K562 (cell line): ENCODE measurements around the gene GZF1.

Experiments
- KLF16 ChIP-seq: IDR thresholded peaks from 2 replicates; pipeline ENCODE4 v1.6.1; 2016; ENCODE audit warnings: antibody characterized with exemption
- NFXL1 ChIP-seq: fragments of 450-650 bp; formaldehyde crosslinking; IDR thresholded peaks from 2 replicates; pipeline ENCODE4 v1.4.0; 2021; ENCODE audit warnings: mild to moderate bottlenecking
- NR2C1 ChIP-seq, 2 experiments: fragments of 450-650 bp; IDR thresholded peaks; 2 replicates each; pipeline ENCODE4 v1.6.1; 2017; ENCODE audit warnings: mild to moderate bottlenecking in 2 of 2, antibody characterized with exemption in 1 of 2, inconsistent platforms in 1 of 2, missing compliant biosample characterization in 1 of 2, missing genetic modification characterization in 1 of 2
- POLR2A ChIP-seq: fragments of 450-650 bp; conservative IDR thresholded peaks from 2 replicates; pipeline ENCODE4 v1.6.1; 2016
- XRCC5 ChIP-seq: fragments of 200-400 bp; formaldehyde crosslinking; IDR thresholded peaks from 2 replicates; pipeline ENCODE4 v1.6.1; 2017; ENCODE audit warnings: low read depth, mild to moderate bottlenecking, low read length
- ZNF24 ChIP-seq: fragments of 450-650 bp; IDR thresholded peaks from 2 replicates; pipeline ENCODE4 v1.6.1; 2016
- ZNF586 ChIP-seq: fragments of 450-650 bp; formaldehyde crosslinking; conservative IDR thresholded peaks from 2 replicates; pipeline ENCODE4 v1.4.0; 2020; ENCODE audit warnings: mild to moderate bottlenecking, moderate library complexity
- TF ChIP-seq, protein P1 (sequence below), 2 experiments: fragments of 450-650 bp in 1 of 2; IDR thresholded peaks; 2 replicates each; pipeline ENCODE4 v1.6.1; 2011 to 2017; ENCODE audit warnings: low read depth in 2 of 2, antibody characterized with exemption in 1 of 2, borderline replicate concordance in 1 of 2, low read length in 1 of 2, mild to moderate bottlenecking in 1 of 2, mixed read lengths in 1 of 2; ENCODE audit not compliant: control insufficient read depth in 1 of 2
- TF ChIP-seq, protein P2 (sequence below), 3 experiments: IDR thresholded peaks in 2 of 3; conservative IDR thresholded peaks in 1 of 3; 2 replicates each; pipeline ENCODE4 v1.5.1; 2011 to 2012; ENCODE audit warnings: low read length in 3 of 3, mild to moderate bottlenecking in 3 of 3, control low read depth in 2 of 3, improper control_type of control experiment in 1 of 3, inconsistent platforms in 1 of 3, low read depth in 1 of 3, mixed read lengths in 1 of 3, moderate library complexity in 1 of 3; ENCODE audit not compliant: insufficient read depth in 2 of 3
- TF ChIP-seq, protein P3 (sequence below): fragments of 450-650 bp; IDR thresholded peaks from 2 replicates; pipeline ENCODE4 v1.6.1; 2016

DNA sequence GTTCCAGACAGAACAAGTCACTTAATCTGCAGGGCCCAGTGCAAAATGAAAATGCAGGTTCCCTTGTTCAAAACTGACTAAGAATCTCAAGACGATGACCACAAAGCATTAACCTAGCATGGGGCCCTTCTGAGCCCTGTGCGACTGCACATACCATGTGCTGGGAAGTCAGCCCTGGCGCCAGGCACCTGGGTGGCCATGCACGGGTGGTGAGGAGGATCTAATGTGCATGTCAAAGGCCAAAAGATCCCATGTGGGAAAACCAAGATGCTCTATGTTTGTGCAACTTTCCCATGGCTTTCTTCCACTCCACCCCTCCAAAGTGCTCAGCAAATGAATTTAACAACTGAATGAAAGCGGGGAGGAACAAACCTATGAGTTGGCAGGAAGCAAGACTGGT lies 44.9 kb upstream of the GZF1 start:
- TF ChIP-seq ZNF24 (no peak), ZNF586 (CRISPR knock-in tag) (no peak), XRCC5 (no peak), NFXL1 (CRISPR knock-in tag) (no peak), KLF16 (no peak), NR2C1 (IDR thresholded peaks at IDR 0.05) (no peak), NR2C1 (tag; IDR thresholded peaks at IDR 0.05) (no peak), POLR2A (no peak)
- TF ChIP-seq, protein P1, sequence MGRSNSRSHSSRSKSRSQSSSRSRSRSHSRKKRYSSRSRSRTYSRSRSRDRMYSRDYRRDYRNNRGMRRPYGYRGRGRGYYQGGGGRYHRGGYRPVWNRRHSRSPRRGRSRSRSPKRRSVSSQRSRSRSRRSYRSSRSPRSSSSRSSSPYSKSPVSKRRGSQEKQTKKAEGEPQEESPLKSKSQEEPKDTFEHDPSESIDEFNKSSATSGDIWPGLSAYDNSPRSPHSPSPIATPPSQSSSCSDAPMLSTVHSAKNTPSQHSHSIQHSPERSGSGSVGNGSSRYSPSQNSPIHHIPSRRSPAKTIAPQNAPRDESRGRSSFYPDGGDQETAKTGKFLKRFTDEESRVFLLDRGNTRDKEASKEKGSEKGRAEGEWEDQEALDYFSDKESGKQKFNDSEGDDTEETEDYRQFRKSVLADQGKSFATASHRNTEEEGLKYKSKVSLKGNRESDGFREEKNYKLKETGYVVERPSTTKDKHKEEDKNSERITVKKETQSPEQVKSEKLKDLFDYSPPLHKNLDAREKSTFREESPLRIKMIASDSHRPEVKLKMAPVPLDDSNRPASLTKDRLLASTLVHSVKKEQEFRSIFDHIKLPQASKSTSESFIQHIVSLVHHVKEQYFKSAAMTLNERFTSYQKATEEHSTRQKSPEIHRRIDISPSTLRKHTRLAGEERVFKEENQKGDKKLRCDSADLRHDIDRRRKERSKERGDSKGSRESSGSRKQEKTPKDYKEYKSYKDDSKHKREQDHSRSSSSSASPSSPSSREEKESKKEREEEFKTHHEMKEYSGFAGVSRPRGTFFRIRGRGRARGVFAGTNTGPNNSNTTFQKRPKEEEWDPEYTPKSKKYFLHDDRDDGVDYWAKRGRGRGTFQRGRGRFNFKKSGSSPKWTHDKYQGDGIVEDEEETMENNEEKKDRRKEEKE (IDR thresholded peaks at IDR 0.05; ENCODE audit: borderline replicate concordance in 1 of 2, control insufficient read depth in 1 of 2, low read depth in 2 of 2, low read length in 1 of 2) = no peak
- TF ChIP-seq, protein P2, sequence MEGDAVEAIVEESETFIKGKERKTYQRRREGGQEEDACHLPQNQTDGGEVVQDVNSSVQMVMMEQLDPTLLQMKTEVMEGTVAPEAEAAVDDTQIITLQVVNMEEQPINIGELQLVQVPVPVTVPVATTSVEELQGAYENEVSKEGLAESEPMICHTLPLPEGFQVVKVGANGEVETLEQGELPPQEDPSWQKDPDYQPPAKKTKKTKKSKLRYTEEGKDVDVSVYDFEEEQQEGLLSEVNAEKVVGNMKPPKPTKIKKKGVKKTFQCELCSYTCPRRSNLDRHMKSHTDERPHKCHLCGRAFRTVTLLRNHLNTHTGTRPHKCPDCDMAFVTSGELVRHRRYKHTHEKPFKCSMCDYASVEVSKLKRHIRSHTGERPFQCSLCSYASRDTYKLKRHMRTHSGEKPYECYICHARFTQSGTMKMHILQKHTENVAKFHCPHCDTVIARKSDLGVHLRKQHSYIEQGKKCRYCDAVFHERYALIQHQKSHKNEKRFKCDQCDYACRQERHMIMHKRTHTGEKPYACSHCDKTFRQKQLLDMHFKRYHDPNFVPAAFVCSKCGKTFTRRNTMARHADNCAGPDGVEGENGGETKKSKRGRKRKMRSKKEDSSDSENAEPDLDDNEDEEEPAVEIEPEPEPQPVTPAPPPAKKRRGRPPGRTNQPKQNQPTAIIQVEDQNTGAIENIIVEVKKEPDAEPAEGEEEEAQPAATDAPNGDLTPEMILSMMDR (IDR thresholded peaks at IDR 0.05 in 2 of 3, conservative IDR thresholded peaks at IDR 0.05 in 1 of 3; ENCODE audit: insufficient read depth in 2 of 3, low read depth in 1 of 3, low read length in 3 of 3) = no peak
- TF ChIP-seq, protein P3, sequence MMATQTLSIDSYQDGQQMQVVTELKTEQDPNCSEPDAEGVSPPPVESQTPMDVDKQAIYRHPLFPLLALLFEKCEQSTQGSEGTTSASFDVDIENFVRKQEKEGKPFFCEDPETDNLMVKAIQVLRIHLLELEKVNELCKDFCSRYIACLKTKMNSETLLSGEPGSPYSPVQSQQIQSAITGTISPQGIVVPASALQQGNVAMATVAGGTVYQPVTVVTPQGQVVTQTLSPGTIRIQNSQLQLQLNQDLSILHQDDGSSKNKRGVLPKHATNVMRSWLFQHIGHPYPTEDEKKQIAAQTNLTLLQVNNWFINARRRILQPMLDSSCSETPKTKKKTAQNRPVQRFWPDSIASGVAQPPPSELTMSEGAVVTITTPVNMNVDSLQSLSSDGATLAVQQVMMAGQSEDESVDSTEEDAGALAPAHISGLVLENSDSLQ = no peak
